SK-N-SH treated with all-trans-retinoic acid at 6 μM for 48 hours (cell line): ENCODE data around the gene USH2A.

Experiments used
- ARNTL ChIP-seq: fragments of 450-650 bp; formaldehyde crosslinking; IDR thresholded peaks from 2 replicates; pipeline ENCODE4 v1.5.0; 2020; ENCODE audit warnings: low read depth, mild to moderate bottlenecking, moderate library complexity, borderline replicate concordance
- CREB5 ChIP-seq: fragments of 250-450 bp; sonication (Bioruptor Pico); IDR thresholded peaks from 2 replicates; pipeline ENCODE4 v1.5.1; 2020; ENCODE audit warnings: low read depth, mild to moderate bottlenecking, moderate library complexity
- ESRRG ChIP-seq: fragments of 250-450 bp; sonication (Bioruptor Pico); IDR thresholded peaks from 2 replicates; pipeline ENCODE4 v1.6.1; 2021; ENCODE audit warnings: mild to moderate bottlenecking
- GLIS3 ChIP-seq: fragments of 250-450 bp; sonication (Bioruptor Pico); IDR thresholded peaks from 2 replicates; pipeline ENCODE4 v1.5.0; 2020; ENCODE audit warnings: mild to moderate bottlenecking, moderate library complexity
- OSR1 ChIP-seq: fragments of 250-450 bp; sonication (Bioruptor Pico); IDR thresholded peaks from 2 replicates; pipeline ENCODE4 v1.8.0; 2022; ENCODE audit warnings: moderate library complexity, mild to moderate bottlenecking, inconsistent platforms
- PATZ1 ChIP-seq: fragments of 250-450 bp; sonication (Bioruptor Pico); IDR thresholded peaks from 2 replicates; pipeline ENCODE4 v1.8.0; 2020; ENCODE audit warnings: mild to moderate bottlenecking, moderate library complexity, borderline replicate concordance
- PPARA ChIP-seq: fragments of 250-450 bp; sonication (Bioruptor Pico); IDR thresholded peaks from 2 replicates; pipeline ENCODE4 v1.5.0; 2020; ENCODE audit warnings: mild to moderate bottlenecking, borderline replicate concordance
- TOX ChIP-seq: fragments of 250-450 bp; sonication (Bioruptor Pico); IDR thresholded peaks from 2 replicates; pipeline ENCODE4 v1.8.0; 2021; ENCODE audit warnings: mild to moderate bottlenecking, moderate library complexity, borderline replicate concordance
- ZFP30 ChIP-seq: fragments of 450-650 bp; formaldehyde crosslinking; IDR thresholded peaks from 2 replicates; pipeline ENCODE4 v1.5.0; 2022; ENCODE audit warnings: mild to moderate bottlenecking, moderate library complexity
- TF ChIP-seq, protein P1 (sequence below): fragments of 250-450 bp; sonication (Bioruptor Pico); IDR thresholded peaks from 2 replicates; pipeline ENCODE4 v1.5.0; 2020; ENCODE audit warnings: mild to moderate bottlenecking, moderate library complexity

- TF ChIP-seq ZFP30 (no peak), TOX (CRISPR knock-in tag) (peak; percentile 67; the same call in 1 of the 2 replicates), ARNTL (no peak), PATZ1 (CRISPR knock-in tag) (no peak), OSR1 (CRISPR knock-in tag) (no peak), CREB5 (CRISPR knock-in tag) (no peak), PPARA (no peak), GLIS3 (CRISPR knock-in tag) (no peak), ESRRG (CRISPR knock-in tag) (no peak)
- TF ChIP-seq, protein P1, sequence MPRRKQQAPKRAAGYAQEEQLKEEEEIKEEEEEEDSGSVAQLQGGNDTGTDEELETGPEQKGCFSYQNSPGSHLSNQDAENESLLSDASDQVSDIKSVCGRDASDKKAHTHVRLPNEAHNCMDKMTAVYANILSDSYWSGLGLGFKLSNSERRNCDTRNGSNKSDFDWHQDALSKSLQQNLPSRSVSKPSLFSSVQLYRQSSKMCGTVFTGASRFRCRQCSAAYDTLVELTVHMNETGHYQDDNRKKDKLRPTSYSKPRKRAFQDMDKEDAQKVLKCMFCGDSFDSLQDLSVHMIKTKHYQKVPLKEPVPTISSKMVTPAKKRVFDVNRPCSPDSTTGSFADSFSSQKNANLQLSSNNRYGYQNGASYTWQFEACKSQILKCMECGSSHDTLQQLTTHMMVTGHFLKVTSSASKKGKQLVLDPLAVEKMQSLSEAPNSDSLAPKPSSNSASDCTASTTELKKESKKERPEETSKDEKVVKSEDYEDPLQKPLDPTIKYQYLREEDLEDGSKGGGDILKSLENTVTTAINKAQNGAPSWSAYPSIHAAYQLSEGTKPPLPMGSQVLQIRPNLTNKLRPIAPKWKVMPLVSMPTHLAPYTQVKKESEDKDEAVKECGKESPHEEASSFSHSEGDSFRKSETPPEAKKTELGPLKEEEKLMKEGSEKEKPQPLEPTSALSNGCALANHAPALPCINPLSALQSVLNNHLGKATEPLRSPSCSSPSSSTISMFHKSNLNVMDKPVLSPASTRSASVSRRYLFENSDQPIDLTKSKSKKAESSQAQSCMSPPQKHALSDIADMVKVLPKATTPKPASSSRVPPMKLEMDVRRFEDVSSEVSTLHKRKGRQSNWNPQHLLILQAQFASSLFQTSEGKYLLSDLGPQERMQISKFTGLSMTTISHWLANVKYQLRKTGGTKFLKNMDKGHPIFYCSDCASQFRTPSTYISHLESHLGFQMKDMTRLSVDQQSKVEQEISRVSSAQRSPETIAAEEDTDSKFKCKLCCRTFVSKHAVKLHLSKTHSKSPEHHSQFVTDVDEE (CRISPR knock-in tag) = no peak
Measured at GRCh38 chr1:216045400-216045799, 377.8 kb downstream of the USH2A start.
